ENCODE measurements around the gene SEMA3A.
A peak's percentile ranks its signal among the peaks of the same experiment; 100 is the strongest.
"Not testable (repeated sequence)": the region's sequence is repeated elsewhere in the genome, so short reads cannot be mapped to it uniquely, and the experiment has no call there.

Gene SEMA3A

DNA sequence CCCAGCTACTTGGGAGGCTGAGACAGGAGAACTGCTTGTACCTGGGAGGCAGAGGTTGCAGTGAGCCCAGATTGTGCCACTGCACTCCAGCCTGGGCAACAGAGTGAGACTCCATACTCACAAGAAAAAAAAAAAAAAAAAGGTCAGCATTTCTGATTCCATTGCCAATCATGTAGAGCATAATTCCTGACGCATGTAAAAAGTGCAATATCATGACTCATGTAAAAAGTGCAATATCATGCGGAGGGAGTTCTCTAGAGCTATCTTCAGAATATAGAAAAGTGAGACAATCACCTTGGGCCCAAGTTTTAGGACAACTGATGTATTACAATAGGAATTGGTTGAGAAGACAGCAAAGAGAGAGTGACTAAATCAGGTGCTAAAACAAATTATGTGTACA, 85.8 kb downstream of the SEMA3A start:
- no peak for DNase-seq (ENCODE audit: low spot score)

DNA sequence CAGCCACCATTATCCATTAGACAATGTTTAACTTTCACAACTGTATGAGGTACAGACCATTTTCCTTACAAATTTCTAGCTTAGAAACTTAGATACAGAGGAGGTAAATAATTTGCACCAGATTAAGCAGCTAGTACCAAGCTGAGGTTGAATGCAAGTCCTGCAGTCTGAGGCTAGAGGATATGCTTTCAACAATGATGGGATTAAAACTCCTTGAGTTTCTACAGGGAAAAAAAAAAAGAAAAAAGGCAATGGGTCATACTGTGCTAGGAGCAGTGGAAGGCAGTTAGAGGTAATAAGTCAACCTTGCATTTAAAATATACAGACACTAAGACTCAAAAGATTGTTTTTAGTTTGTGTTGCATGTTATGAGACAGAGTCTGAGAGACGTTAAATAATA, 86.5 kb downstream of the SEMA3A start:
- no peak for DNase-seq (ENCODE audit: low spot score)

- DNase-seq (ENCODE audit: low spot score), result no peak
These were observed 87.3 kb downstream of the SEMA3A start for GRCh38 chr7:84107259-84107658.

GRCh38 chr7:84106291-84106690, 88.3 kb downstream of the SEMA3A start:
- DNase-seq (ENCODE audit: low spot score), result no peak

- DNase-seq (ENCODE audit: low spot score), result no peak
These were observed 89.0 kb downstream of the SEMA3A start for GRCh38 chr7:84105586-84105985.

DNA sequence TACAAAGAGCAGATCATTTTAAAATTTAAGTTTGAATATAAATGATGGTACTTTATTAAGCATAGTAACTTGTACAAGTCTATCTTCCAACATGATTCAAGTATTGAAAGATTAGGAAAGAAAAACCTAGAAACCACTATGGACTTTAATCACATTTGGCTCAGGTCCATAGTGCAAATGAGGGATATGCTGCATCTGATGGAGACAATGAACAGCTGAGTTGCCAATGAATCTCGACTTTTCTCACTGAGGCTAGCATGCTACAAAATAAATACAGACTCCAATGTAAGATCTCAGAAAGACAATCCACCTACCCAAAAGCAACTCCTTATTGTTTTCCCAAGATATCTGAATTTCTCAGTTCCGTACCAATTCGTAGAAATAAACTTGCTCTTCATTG, 89.8 kb downstream of the SEMA3A start:
- DNase-seq (ENCODE audit: low spot score), result no peak

- DNase-seq (ENCODE audit: low spot score), result no peak
These were observed 92.4 kb downstream of the SEMA3A start for GRCh38 chr7:84102213-84102612.

DNA sequence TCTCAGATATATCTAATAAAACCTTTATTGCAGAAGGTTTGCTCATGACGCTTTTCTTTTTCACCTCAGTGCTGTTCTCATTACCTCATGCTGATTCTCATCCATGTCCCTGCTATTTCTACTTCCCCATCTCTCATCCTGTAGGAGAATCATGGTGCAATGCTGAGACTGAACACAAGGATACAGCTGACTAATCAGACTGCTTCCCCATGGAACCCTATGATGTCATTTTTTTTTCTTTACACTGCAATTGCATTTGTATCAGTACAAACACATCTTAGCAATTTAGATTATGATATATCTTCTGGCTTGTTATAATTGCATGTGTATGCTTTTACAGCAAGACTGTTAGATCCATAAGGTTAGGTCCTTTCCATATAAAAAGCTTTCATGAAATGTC, 93.7 kb downstream of the SEMA3A start:
- DNase-seq (ENCODE audit: low spot score), result no peak

DNA sequence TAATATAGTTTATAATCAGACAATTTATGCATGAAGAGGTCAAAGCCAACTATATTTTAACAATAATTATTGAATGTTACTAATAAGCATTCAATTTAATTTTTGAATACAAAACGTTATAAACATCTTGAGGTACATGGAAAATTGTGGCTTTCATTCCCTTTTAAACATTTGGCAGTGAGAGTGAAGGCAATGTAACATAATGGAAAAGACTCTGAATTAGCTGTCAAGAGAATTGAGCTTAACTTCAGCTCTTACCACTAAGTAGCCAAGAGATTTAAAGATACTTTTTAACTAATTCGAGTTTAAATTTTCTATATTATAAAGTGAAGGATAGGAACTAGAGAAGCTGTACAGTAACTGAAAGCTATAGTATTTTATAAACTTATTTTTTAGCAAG, 98.6 kb downstream of the SEMA3A start:
- no peak for DNase-seq (ENCODE audit: low spot score)

GRCh38 chr7:84092207-84092606, 102.4 kb downstream of the SEMA3A start:
- peak; percentile 28 for DNase-seq (ENCODE audit: low spot score)

DNA sequence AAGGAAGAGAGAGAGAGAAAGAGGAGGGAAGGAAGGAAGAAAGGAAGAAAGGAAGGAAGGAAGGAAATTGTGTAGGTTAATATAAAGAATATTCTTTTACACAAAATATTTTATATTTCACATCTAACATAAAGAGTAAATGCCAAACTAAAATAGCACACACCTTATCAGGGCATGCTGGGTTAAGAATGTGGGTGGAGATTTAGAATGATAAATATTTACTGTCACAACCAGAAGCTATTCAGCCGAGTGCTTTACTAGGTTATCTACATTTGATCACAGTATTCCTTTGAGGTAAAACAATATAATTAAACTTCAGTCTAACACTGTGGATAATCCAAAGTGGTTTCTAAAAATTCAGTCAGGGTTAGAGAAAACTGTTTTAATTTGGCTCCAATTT, 103.3 kb downstream of the SEMA3A start:
- DNase-seq (ENCODE audit: low spot score), result no peak

DNA sequence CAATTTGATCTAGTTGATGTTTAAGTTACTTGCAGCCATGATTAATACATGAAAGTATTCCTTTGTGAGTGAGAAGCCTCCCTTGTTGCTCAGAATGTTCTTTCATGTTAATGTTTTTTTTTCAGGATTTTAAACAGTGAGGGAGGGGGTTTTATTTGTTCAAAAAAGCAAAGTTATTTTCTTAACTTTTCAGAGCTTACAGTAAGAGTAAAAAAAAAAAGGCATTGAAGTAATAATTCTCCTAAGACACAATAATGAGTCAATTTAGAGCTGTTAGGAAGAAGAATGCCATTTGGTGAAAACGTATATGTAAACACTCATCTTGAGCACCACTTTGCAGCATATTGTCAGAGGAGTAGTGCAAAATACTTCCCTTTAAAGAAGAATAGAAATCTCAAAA, 105.8 kb downstream of the SEMA3A start:
- no peak for DNase-seq (ENCODE audit: low spot score)

DNA sequence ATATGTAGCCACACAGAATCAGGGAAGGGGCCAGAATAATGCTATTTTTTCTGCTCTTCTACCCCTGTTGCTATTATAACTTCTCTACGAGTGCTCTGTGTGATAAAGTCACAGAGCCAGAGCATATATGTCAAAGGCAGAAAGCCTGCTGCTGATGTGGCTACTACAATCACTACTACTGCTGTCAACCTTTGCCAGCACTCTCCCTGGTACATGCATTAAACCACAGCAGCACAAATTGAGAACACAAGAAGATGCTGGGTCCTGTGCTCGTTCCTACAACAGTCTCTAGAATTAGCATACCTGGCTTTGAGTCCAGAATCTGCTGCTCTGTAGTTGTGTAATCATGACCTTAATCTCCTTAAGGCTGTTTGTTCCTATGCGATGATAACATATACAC, 108.6 kb downstream of the SEMA3A start:
- DNase-seq (ENCODE audit: low spot score), result no peak

- DNase-seq (ENCODE audit: low spot score), result no peak
These were observed 109.4 kb downstream of the SEMA3A start for GRCh38 chr7:84085147-84085546.

- DNase-seq (ENCODE audit: low spot score), result no peak
These were observed 110.7 kb downstream of the SEMA3A start for GRCh38 chr7:84083846-84084245.

DNA sequence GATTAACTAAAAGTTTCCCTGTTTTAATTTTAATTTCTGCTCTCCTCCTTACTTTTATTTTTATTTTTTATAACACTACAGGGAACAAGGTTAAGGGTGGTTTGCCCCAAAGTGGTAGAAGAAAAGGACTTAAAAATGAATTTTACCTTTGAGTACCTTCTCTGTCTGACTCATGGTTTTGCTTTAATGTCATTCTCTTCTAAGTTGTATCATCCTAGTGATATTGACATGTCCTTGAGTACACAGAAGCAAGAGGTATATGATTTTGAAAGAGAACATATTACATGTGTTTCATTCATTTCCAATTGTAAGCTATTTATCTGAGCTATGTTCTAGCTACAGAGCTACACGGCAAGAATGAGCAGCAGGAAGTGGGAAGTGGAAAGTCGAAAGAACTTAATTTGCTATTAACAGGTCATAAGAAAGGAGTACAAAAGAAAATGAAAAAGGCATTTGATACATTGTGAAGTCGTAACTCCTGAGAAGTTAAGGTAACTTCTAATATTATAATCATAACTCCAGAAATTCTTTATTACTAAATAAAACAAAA, 112.5 kb downstream of the SEMA3A start:
- DNase-seq (ENCODE audit: low spot score), result no peak

DNA sequence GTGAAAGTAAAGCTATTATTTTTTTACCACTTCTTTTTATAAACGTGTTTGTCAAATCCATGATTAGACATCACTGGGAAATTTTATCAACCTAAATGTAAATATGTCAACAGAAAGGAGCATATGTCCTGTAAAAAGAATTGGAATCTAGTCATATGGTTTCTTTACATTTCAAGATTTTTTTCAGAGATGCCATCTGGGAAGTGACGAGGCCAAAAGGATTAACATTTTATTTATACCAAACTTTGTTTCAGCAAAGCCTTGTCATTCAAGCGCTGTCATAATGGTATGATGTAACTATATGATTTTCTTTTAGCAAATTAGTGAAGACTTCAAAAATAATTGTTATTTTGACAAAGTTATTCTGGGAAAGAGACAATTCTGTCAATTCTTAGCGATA, 117.3 kb downstream of the SEMA3A start:
- DNase-seq (ENCODE audit: low spot score), result no peak

GRCh38 chr7:84076219-84076618, 118.4 kb downstream of the SEMA3A start:
- DNase-seq (ENCODE audit: low spot score), result no peak

- DNase-seq (ENCODE audit: low spot score), result no peak
These were observed 121.3 kb downstream of the SEMA3A start for GRCh38 chr7:84073186-84073875.

- no peak for DNase-seq (ENCODE audit: low spot score)
These were observed 123.8 kb downstream of the SEMA3A start for GRCh38 chr7:84070770-84071169.

DNA sequence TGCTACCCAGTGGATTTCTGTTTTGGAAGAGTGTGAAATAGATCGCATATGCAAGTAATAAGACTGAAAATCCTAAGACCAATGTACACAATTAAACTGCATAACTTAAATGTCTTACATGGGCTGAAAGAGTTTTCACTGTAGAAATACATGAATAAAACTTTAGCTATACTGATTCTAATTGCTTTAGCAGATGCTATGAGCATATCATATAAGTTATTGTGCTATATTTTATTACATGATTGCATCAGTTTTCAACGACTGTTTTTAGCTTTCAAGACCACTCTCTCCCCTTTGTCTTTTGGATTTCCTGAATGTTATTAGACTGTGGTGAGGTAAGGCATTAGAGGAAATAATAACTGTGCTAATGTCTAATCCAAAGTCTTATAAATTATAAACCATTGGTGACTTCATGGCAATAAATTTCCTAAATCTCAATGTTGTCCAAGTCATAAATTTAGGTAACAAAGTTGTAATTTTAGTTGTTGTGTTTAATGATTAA, 124.5 kb downstream of the SEMA3A start:
- DNase-seq (ENCODE audit: low spot score), result no peak

GRCh38 chr7:84069033-84069432, 125.6 kb downstream of the SEMA3A start:
- no peak for DNase-seq (ENCODE audit: low spot score)

DNA sequence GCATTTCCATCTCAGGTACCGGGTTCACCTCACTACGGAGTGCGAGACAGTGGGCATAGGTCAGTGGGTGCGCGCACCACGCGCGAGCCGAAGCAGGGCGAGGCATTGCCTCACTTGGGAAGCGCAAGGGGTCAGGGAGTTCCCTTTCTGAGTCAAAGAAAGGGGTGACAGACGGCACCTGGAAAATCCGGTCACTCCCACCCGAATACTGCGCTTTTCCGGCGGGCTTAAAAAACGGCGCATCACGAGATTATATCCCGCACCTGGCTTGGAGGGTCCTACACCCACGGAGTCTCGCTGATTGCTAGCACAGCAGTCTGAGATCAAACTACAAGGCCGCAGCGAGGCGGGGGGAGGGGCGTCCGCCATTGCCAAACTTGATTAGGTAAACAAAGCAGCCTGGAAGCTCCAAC, 132.1 kb downstream of the SEMA3A start:
- not testable (repeated sequence) for DNase-seq (ENCODE audit: low spot score)

- no peak for DNase-seq (ENCODE audit: low spot score)
These were observed 133.8 kb downstream of the SEMA3A start for GRCh38 chr7:84060760-84061261.

Measured in activated CD4-positive, alpha-beta T cell treated with anti-CD3 and anti-CD28 coated beads, Interleukin-2, Interleukin-4, amounts not matched to agents 100 ng/mL and 50 ng/mL, durations not matched to agents 16 hours and 8 hours (primary cell).